HG03103 (cell line): ENCODE measurements around the gene CLTC.

ENCODE experiments used
- ATAC-seq: cut with Tn5 transposase; IDR thresholded peaks from one replicate; pipeline ENCODE4 v1.9.1; 2021; ENCODE audit warnings: low read depth; ENCODE audit not compliant: unreplicated experiment

Gene CLTC

DNA sequence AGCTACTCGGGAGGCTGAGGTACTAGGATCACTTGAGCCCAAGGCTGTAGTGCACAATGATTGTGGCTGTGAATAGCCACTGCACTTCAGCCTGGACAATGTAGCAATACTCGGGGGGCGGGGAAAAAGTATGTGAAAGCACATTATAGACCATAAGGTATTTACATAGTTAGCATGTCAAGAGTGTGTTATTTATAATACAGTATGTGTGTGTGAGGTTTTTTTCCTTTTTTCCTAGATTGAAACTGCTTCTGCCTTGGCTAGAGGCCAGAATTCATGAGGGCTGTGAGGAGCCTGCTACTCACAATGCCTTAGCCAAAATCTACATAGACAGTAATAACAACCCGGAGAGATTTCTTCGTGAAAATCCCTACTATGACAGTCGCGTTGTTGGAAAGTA lies 57.0 kb downstream of the CLTC start:
- no peak for ATAC-seq

DNA sequence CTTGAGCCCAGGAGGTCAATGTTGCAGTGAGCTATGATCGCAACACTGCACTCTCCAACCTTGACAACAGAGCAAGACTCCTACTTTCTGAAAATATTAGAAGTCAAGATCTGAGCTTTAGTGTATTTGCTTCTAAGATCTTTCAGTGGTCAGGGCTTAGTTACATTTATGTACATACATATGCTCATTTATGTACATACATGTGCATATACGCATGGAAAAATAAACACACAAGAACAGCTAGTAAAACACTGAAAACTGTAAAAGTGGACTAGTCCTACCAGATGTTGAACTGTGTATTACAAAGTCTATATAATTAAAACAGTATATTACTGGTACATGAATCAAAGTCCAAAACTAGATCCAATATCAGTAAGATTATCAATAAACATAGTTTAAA lies 59.2 kb downstream of the CLTC start:
- ATAC-seq, result no peak

DNA sequence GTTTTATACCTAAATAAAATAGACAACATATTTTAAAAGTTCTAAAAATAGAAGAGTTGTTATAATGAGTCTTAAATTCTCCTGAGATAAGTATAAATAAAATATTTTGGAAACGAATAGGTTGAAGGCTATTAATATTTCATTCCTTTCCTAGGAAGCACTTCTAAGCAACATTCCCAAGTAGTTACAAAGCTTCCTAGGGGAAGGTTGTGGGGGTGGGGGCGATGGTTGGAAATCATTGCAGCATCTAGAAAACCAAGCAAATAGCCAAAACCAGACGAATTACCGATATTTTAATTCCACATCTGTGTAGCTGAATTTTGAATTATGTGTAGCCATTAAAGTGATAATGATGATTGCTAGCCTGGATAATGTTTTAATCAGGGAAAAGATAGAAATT lies 60.6 kb downstream of the CLTC start:
- ATAC-seq, result no peak

DNA sequence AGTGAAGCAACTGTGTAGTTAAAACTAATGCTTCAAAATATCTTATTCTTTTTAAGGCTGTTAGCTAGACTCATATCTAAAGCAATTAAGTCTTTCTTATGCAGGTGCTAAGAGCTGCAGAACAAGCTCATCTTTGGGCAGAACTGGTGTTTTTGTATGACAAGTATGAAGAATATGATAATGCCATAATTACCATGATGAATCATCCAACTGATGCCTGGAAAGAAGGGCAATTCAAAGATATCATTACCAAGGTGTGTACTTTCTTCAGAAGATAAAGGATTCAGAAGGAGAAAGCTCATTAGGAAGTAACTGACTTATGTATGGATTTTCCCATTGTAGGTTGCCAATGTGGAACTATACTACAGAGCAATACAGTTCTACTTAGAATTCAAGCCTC lies 63.6 kb downstream of the CLTC start:
- no peak for ATAC-seq

DNA sequence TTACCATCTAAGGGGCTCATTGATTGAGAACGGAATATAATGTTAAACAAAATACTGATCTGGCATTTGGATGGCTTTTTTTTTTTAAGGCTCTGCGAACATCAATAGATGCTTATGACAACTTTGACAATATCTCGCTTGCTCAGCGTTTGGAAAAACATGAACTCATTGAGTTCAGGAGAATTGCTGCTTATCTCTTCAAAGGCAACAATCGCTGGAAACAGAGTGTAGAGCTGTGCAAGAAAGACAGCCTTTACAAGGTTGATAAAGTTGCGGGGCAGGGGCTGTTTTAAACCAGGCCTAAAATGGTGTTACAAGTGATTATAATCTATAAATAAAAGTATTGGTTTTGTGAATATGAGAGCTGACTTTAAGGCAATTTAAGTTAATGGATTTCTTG lies 65.3 kb downstream of the CLTC start:
- no peak for ATAC-seq

DNA sequence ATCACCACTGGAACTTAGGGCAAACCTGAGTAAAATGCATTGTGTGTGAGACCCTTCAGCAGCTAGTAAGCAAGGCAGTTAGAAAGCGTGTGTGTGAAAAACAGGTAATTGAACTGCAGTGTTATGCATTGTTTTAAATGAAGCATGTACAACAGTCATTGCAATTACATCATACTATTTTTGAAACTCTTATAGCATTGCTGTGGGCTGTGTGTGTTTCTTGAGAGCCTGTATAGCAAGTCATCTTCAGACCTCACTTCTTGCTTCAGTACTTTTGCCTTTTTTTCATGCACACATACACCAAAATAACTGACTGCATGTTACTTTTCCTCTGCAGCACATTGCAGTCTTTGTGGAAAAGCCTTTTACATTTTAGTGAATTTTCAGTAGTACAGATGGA lies 68.3 kb downstream of the CLTC start:
- no peak for ATAC-seq

DNA sequence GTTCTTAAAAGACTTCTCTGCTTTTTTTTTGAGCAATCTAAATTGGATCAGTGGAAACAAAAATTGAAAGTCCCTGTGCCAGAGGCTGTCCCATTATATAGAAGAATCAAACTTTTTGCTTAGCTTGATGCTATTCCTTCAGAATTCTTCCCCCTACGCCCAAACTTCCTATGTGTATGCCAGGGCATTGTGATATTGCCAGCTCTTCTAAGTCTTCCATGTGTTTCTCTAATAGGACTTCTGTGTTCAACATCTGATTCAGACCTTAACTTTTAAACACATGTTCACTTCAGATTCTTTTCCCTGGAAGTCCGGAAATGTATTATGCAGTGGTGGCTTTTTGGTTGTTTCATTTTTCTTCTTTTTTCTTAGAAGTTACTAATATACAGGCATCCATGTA lies 68.8 kb downstream of the CLTC start:
- no peak for ATAC-seq

DNA sequence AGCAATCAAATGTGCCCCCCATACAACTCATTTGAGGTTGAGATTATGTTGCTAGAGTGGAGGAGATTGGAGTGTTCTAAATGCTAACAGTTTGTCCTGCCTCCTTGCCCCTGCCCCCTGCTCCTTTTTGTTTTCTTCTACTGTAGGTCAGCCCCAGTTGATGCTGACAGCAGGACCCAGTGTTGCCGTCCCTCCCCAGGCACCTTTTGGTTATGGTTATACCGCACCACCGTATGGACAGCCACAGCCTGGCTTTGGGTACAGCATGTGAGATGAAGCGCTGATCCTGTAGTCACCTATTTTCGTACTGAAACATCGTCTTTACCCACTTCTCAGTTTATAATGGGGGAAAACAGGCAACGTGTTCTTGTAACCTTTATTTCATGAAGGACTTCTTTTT lies 73.9 kb downstream of the CLTC start:
- no peak for ATAC-seq

DNA sequence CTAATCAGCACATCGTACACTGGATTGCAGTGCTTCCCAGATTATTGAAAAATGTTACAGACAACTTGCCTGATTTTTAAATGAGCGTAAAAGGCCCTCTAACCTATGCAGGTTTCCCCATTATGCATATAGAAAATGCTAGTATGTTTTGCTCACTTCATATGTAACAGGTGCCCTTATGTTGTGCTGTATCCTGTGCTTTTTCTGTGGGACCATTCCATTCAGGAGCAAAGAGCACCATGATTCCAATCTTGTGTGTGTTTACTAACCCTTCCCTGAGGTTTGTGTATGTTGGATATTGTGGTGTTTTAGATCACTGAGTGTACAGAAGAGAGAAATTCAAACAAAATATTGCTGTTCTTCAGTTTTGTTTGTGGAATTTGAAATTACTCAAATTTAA lies 74.6 kb downstream of the CLTC start:
- no peak for ATAC-seq

DNA sequence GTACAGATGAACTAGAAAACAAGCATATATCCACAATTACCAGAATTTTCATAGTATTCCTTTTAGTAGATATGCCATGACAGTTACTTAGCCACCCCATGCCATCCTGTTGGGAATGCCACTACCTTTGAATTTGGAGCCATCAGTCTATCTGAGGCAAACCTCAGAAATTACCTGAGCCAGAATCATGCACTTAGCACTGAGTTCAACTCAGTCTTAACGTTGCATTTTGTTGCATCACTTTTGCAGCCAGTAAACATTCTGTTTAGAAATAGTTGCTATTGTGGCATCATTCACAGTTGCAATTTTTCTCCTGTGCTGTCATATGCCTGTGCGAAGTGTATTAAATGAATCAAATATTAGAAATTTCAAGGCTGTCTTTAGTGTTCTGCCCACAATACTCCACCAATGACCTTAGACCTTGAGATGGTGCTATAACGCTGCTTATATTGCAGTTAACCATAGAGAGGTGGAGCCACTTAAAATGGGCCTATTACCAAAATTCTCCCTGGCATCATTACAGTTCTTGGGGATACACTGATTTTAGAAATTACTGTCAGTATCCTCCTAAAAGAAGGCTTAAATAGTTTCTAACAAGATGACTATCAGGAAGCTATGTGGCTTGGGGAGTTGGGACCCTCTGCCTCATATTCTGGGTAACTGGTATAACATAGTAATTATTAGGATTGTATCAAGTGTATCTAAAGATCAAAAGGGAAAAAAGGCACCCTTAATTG lies 76.4 kb downstream of the CLTC start:
- no peak for ATAC-seq

DNA sequence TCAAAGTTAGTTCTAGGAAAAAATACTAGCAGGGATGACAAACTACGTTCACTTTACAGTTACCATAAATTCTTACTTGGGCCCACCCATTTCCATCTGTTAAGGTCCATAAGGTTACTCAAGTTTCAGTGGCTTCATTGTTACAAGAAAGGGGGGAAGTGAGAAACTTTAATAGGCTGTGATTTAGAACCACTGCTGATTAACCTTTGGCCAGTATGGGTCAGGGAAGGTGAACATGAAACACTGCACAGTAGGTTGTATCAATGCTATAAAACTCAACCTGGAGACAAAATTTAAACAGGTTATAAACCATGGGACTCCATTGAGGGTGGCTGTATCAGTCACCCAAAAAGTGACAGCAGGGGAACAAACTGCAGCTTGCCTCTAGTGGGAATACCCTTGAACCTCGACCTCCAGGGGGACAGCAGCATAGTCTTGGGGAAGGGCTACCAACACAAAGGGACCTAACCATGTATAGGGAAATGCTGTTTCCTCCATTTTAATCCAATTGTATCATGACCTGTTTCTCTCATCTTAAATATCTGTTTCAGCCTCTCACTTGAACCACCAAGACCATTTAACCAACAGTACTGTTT lies 77.1 kb downstream of the CLTC start:
- ATAC-seq, result no peak

DNA sequence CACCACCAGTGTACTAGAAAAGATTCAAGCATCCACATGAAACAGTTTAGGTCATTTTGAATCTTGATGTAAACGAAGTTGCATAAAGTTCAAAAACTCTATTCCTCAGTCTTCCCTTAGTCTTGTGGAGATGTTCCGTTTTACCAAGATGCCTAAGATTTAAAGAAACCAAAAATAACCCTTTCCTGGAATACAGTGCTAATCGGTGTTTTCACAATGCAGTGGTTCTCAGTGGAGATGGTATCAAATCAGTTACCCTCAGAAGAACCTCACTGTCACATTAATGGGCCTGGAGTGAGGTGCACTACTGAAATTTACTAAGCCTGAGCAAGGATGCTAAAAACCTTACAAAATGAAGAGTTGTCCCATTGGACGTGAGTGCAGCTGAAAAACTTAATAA lies 78.4 kb downstream of the CLTC start:
- ATAC-seq, result no peak

DNA sequence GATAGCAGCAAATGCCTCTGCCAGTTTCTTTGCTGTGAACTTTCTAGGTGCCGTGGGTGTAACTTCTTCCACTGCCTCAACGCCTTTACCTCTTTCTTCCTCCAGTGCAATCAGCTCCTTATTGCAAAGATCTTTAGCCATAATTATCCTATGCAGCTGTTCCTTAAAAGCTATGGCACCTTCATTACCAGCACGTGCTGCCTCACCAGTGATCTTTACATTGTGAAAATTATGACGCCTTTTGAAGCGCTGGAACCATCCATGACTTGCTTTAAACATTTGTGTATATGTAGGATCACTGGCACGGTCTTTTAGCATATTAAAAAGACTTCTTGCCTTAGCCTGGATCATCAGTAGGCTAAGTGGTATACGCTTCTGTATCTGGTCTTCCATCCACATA lies 79.5 kb downstream of the CLTC start:
- ATAC-seq, result no peak

DNA sequence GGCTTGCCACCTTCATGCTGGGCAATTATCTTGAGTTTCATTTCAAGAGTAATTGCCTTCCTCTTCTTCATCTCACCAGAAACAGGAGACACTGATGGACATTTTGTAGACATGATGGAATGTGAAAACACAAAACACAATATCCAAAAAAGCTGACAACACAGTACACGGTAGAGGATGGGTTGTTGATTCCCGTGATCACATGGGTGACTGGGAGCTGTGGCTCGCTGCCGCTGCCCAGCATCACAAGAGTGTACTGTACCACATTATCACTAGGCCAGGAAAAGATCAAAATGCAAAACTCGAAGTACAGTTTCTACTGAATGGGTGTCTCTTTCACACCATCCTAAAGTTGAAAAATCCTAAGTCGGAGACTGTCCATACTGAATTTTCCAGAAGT lies 80.1 kb downstream of the CLTC start:
- no peak for ATAC-seq

DNA sequence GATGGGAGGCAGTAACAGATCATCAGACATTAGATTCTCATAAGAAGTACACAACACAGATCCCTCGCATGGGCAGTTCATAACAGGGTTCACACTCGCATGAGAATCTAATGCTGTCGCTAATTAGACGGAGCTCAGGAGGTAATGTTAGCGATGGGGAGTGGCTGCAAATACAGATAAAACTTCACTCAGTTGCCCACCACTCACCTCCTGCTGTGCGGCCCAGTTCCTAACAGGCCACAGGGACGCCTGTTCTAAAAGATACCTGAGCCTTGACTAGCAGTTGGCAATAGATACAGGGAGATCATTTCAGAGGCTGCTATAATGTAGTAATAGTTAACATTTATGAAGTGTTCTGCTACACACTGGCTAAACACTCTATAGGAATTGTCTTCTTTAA lies 82.6 kb downstream of the CLTC start:
- ATAC-seq, result no peak

DNA sequence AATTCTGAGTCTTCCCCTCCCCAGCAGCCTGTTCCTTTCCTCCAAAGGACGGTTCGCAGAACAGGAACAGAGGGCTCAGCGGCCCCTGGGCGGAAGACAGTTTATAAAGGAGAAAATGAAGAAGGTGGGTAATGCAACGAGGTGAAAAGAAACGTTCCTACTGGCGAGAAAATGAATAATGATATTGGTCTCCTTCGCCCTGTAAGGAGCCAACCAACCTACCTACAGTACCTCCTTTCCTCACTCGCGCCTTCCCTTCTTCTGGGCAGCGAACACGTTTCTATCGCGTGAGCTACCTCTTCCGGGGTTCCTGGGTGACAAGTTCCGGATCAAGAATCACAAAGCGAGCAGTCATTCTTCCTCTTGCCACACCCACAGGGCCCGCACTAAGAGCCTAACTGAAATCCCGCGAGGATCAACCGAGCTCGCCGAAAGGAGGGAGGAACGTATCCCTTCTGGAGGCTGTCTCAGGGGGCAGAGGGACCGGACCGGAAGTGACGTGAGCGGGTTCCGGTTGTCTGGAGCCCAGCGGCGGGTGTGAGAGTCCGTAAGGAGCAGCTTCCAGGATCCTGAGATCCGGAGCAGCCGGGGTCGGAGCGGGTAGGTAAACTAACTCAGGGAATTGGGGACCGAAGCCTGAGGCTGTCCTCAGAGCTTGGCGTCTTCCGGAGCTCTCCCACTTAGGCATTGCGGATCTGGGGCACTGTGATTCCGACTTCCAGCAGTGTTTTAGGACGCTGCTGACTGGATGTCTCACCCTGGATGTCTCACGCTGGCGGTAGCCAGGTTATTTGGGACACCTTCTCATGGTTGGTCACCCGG lies 87.7 kb downstream of the CLTC start, which contains the start of the genes PTRH2 and VMP1:
PTRH2 (minus strand) TSS at position 282 of the 822 bp plus-strand sequence. CDS start 9,452 bp downstream, outside the sequence.
VMP1 (plus strand) TSS at position 506 of the 822 bp plus-strand sequence. CDS start 23,793 bp downstream, outside the sequence.
- peak; percentile 94 for ATAC-seq

DNA sequence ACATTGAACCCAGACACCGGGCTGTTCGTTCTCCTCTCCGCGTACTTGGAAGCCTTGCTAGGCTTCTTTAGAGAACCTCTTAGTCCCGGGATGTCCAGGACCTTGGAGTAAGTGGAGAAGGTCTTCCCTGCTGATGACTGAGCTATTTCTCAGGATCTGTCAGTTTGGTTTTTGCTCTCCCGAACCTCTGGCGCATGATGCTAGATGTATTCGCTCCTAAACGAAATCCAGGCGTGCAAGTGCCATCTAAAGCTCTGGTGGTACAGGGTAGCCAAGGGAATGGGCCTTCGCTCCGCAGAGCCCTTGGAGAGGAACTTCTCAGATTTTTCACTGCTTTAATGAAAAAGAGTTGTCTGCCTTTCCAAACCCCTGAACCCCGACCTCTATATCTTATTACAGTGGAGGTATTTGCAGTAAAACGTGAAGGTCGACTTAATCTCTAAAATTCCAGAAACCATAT lies 88.3 kb downstream of the CLTC start:
- no peak for ATAC-seq

DNA sequence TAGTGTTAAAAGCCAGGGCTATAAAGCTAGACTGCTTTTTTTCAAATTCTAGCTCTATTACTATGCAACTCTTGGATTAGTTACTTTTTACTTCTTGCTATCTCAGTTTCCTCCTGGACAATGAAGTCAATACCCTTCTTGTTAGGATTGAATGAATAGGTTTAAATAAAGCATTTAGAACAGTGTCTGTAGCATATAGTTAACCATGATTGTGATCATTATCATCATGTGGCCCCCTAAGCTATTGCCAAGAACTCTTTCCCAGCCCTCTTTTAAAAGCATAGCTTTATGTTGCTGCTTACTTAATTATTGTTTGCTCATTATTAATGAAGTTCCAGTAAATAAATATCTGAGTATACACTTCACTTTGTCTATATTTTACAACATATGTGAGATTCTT lies 92.2 kb downstream of the CLTC start:
- no peak for ATAC-seq

DNA sequence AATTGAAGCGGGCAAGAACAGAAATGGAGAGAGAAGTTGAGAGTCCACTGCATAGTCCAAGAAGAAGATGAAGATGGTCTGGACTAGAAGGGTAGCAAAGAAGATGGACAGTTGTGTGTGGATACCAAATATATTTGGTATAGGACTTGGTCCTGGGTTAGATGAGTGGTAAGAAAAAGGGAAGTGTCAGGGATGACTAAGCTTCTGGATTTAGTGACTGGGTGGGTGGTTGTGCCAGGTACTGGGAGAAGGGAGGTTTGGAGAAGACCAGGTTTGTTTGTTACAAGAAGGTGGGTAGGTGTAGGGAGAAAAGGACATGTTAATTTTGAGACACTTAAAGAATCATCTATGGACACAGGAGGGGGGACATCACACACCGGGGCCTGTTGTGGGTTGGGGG lies 93.2 kb downstream of the CLTC start:
- ATAC-seq, result no peak

DNA sequence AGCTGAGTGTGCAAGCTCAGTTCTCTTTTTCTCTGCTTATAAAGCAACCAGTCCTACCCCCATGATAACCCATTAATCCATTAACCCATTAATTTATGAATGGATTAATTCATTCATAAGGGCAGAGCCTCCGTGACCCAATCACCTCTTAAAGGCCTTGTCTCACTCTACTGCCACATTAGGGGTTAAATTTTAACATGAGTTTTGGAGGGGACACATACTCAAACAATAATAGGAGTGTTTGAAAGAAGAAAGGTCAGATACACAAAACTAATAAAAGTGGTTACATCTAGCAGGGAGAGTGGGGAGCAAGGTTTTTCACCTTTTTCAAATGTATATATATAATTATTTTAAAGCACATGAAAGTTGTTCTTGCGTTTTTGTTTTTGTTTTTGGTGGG lies 94.6 kb downstream of the CLTC start:
- ATAC-seq, result no peak

DNA sequence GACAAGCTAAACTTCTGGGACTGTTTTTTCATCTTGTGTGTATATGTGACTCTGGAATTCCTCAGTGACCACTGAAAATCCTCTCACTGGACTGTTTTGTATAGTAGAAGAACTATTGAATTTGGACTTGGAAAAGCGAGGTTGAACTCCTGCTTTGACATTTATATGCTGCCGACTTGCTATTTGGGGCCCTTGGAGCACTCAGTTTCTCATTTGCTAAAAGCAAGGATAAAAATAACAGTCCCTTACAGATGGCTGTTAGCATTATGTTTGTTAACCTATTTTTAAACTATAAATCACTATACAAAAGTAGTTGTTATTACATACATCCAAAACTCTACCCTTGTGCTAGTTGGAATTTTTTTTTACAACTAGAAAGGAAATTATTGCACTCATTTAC lies 96.7 kb downstream of the CLTC start:
- no peak for ATAC-seq
